Measurements from ENCODE around the gene ATP10B.

DNA sequence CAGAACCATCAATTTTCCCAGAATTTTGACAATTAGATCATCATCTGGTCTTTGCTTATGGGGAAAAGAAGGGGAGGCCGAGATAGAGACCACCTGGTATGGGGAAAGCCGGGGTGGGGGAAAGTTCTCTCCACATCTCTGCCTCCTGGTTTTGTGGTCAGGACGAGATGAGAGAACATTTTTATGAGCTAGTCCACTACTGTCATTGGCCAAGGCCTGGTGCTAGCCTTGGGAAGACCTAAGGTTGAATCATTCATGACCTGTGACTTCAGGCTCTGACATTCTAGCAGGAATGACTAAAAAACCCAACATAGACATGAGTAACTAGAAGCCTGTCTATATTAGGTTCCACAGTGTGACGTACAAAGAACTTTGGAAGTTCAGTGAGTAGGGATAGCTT, 295.2 kb downstream of the ATP10B start:
- TF ChIP-seq CTCF (IDR thresholded peaks at IDR 0.05) (no peak), POLR2AphosphoS5 (IDR thresholded peaks at IDR 0.05; ENCODE audit: low read depth, low read length) (no peak), YY1 (IDR thresholded peaks at IDR 0.05; ENCODE audit: low read depth) (no peak), GATA2 (CRISPR knock-in tag; IDR thresholded peaks at IDR 0.05) (no peak)
- TF ChIP-seq, protein P1, sequence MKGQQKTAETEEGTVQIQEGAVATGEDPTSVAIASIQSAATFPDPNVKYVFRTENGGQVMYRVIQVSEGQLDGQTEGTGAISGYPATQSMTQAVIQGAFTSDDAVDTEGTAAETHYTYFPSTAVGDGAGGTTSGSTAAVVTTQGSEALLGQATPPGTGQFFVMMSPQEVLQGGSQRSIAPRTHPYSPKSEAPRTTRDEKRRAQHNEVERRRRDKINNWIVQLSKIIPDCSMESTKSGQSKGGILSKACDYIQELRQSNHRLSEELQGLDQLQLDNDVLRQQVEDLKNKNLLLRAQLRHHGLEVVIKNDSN (IDR thresholded peaks at IDR 0.05; ENCODE audit: borderline replicate concordance, low read depth): no peak

All from SK-N-SH (cell line).